Islet of Langerhans (tissue), 1 donor: ENCODE data around the gene MZB1.
"Not testable (repeated sequence)": the region's sequence is repeated elsewhere in the genome, so short reads cannot be mapped to it uniquely, and the experiment has no call there.

ENCODE experiments used
- FAIRE-seq: peaks from one replicate; lab custom pipeline; 2011; peaks lifted over from hg19 to GRCh38; lab: Jason Lieb, UNC

The MZB1 gene

DNA sequence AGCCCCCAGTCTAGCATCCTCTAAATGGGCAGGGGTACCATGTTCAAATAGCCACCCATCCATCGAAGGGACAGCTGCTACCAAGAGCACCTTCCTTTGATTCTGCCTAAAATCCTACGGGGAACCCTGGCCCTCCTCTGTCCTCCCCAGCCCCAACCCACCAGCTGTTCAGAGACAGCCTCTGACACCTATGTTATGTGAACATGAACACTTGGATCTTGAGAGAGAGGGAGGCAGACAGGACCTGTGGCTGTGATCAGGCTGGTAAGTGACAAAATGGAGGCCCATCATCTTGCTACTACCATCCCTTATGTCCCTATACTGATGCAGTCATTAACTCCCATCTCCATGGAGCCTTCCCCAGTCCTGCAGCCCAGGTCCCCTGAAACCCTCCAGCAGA, 14.8 kb downstream of the MZB1 start:
- FAIRE-seq = no peak

DNA sequence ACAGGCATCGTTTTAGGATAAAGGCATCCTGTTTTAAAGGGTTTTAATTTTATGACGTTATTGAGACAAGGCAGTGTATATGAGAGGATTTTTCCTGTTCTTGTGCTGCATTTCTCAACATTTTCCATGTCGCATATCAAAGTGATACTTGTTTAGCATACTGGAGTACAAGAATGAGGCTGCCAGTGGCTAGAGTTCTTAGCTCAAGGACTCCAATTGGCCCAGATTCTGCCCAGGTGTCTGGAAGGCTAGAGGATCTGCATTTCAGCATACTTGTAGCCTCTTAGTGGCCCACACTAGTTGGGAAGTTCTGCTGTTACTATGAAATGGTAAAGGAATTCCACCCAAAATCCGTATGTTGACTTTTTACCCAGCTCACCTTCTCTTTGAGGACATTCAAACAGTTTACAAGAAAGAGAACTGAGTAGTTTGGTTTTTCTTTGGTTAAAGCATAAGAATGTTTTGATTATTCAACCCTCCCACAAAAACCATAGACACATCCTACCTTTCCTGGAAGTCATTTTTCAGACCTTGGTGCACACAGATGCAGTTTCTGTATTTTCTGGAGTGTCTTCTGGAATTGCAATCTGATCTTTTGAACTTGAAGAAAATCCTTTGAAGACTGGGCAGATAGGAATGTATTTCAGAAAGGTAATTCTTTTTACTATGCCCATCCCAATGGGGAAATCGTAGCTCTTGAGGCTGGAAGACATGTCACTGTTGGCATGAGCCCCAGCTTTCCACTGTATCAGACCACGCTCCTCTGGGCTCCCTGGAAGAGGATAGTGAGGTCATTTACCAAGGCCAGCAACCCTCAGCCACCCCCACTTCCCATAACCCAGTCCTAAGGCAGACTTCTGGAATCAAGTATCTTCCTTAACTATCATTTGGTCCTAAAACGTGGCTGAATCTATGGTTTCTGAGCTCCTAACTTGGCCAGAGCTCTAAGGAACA, 18.0 kb downstream of the MZB1 start:
- no peak for FAIRE-seq

GRCh38 chr5:139369181-139369580, 20.5 kb downstream of the MZB1 start:
- no peak for FAIRE-seq

DNA sequence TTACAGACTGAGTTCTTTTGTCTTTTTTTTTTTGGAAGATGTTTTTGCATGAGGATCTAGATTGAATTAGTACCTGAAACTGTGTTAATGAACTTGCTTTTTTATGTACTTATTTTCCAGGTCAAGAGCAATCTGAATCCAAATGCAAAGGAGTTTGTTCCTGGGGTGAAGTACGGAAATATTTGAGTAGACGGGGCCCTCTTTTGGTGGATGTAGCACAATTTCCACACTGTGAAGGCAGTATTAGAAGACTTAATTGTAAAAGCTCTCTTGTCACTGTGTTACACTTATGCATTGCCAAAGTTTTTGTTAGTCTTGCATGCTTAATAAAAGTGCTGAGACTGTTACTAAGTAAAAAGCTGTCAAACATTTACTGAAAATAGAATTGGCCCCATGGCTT, 21.1 kb downstream of the MZB1 start:
- FAIRE-seq = no peak

DNA sequence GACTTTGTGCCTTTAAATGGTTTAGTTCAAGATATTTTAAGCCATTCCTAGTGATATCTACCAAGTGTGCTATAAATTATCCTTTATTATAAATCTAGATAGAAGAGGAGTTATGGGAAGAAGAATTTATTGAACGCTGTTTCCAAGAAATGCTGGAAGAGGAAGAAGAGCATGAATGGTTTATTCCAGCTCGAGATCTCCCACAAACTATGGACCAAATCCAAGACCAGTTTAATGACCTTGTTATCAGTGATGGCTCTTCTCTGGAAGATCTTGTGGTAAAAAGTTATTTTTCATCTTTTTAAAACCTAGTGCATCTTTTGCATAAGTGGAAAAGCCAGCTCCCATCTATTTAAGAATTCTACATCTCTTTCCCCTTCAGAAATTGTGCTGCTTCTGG, 25.2 kb downstream of the MZB1 start:
- no peak for FAIRE-seq

- no peak for FAIRE-seq
Observed at GRCh38 chr5:139363937-139364336, 25.8 kb downstream of the MZB1 start.

DNA sequence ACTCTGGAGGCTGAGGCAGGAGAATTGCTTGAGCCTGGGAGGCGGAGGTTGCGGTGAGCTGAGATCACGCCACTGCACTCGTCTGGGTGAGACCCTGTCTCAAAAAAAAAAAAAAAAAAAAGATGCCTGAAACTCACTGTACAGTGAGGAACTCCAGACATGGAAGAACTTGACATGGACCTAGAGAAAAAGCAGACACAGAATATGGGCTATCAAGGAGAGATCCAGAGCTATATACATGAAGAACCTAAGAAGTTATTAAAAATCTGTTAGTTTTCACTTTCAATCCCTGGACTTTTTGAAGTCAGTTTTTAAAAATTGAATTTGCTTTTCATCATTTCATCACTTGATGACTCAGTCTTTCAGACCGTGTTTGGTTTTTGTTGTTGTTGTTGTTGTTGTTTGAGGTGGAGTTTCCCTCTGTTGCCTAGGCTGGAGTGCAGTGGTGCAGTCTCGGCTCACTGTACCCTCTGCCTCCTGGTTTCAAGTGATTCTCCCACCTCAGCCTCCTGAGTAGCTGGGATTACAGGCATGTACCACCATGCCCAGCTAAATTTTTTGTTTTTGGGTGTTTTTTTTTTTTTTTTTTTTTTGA, 27.8 kb downstream of the MZB1 start:
- FAIRE-seq = no peak

- FAIRE-seq = no peak
Observed at GRCh38 chr5:139360384-139360783, 29.3 kb downstream of the MZB1 start.

DNA sequence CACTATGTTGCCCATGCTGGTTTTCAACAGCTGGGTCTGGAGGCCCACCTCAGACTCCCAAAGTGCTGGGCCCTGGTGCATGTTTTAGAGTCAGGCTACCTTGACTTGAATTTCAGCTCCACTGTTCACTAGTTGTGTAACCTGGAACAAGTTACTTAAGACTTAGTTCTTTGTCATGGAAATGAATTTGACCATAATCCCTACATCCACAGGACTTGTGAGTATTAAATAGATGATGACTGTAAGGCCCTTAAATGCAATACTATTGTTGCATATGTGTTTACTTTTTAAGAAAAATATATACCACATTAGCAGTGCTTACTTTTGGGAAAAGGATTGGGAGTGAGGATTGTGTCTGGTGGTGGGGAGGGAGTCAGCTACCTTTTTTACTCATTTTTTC, 31.6 kb downstream of the MZB1 start:
- no peak for FAIRE-seq

DNA sequence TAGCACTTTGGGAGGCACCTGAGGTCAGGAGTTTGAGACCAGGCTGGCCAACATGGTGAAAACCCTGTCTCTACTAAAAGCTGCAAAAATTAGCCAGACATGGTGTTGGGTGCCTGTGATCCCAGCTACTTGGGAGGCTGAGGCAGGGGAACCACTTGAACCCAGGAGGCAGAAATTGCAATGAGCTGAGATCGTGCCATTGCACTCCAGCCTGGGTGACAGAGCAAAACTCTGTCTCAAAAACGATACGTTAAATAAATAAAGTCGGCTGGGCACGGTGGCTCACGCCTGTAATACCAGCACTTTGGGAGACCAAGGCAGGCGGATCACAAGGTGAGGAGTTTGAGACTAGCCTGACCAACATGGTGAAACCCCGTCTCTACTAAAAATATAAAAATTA, 33.8 kb downstream of the MZB1 start:
- FAIRE-seq = not testable (repeated sequence)

GRCh38 chr5:139354186-139354585, 35.5 kb downstream of the MZB1 start:
- no peak for FAIRE-seq

GRCh38 chr5:139347863-139348262, 41.9 kb downstream of the MZB1 start:
- FAIRE-seq = not testable (repeated sequence)

DNA sequence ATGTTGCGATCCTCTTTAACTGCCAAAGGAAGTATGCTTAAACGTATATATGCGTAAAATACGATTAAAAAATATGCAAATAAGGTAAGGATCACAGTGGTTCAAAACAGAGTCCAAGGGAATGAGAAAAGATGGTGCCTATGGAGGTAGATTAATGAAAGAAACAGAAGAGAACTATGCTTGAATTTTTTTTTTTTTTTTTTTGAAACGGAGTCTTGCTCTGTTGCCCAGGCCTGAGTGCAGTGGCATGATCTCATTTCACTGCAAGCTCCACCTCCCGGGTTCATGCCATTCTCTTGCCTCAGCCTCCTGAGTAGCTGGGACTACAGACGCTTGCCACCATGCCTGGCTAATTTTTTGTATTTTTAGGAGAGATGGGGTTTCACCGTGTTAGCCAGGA, 44.3 kb downstream of the MZB1 start:
- FAIRE-seq = not testable (repeated sequence)

DNA sequence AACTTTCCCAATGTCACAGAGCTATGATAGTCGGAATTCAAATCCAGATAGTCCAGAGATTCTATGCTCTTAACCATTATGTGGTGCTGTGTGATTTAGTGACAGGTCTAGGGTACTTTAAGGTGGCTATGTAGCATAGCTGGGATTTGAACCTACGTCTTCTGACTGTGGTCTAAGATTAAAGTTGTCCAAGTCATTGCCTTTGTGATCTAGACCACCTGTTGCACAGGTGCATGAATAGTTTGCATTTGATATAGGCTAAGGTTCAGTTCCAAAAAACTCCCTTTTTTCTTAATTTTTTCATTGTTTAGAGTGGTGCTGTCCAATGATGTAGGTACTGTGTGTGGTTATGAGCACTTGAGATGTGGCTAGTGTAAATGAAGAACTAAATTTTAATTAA, 45.5 kb downstream of the MZB1 start:
- no peak for FAIRE-seq

GRCh38 chr5:139343476-139343875, 46.2 kb downstream of the MZB1 start:
- no peak for FAIRE-seq

DNA sequence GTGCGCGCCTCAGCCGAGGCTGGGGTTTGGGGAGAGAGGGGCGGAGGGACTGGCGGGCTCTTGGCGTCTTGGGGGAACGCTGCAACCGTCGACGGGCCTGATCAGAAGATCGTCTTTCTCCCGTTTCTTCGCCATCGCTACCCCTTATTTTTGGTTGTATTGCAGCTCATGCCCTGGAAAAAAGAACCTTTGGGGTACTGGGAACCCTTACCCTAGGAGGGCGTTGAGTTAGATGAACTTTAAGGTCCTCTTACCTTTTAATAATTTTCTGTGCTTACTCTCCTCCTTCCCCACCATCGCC, 47.3 kb downstream of the MZB1 start:
- no peak for FAIRE-seq

- no peak for FAIRE-seq
Observed at GRCh38 chr5:139341689-139342422, 47.9 kb downstream of the MZB1 start, which contains the start of gene PAIP2. Gene PAIP2 (plus strand): TSS chr5:139341854. CDS start chr5:139363785, 21,931 bp downstream.

- no peak for FAIRE-seq
Observed at GRCh38 chr5:139341187-139341688, 48.5 kb downstream of the MZB1 start.

DNA sequence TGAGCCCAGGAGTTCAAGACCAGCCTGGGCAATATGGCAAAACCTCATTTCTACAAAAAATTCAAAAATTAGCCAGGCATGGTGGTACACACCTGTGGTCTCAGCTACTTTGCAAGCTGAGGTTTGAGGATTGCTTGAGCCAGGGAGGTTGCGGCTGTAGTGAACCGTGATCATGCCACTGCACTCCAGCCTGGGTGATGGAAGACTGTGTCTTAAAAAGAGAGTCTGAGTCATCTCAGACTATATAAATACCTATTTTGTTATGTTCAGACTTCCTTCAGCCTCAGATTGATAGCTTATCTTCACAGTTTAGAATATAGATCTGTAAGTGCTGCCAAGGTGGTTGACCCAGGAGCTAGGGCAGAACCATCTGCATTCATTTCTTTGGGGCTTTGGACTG, 49.7 kb downstream of the MZB1 start:
- FAIRE-seq = no peak
